ENCODE results near the gene HMGCL. TPM values are rescaled to one million over a fixed set of nuclear protein-coding genes. Genes with fewer than 3 reads are reported as not detected.
"Not testable (repeated sequence)": the region's sequence is repeated elsewhere in the genome, so short reads cannot be mapped to it uniquely, and the experiment has no call there.

HMGCL gene
- total and polyA plus RNA-seq, 12 donors, result 38.8 to 134 (median 84.1) TPM

GRCh38 chr1:23864801-23865542, 39.7 kb upstream of the HMGCL start:
- no peaks in the 10 kb centered on the region for H3K27me3 ChIP-seq
- H3K36me3 ChIP-seq (replicated peaks in 1 of 2), result peaks cover 0 to 32% of the 10 kb centered on the region in 2 donors
- 89 to 93% (median 91%) methylated on average over 11 to 13 of the region's 13 CpGs for WGBS, 4 donors
- intact Hi-C loops (cut with DNase I), result loop anchor here in 1 of 2 donors (10.0 kb wide), 1 partner anchor 60 kb away; the partner anchor contains the start of gene GALE
- no peaks in the 10 kb centered on the region for H3K9me3 ChIP-seq (replicated peaks in 1 of 3)
- no peak overlapping the region for H3K4me3 ChIP-seq
- no peak for DNase-seq
- H3K4me1 ChIP-seq (replicated peaks in 1 of 2), result peaks cover 8 to 28% of the 10 kb centered on the region in 2 donors
- no peak for TF ChIP-seq POLR2A (IDR thresholded peaks at IDR 0.05)
- TF ChIP-seq, protein P1, sequence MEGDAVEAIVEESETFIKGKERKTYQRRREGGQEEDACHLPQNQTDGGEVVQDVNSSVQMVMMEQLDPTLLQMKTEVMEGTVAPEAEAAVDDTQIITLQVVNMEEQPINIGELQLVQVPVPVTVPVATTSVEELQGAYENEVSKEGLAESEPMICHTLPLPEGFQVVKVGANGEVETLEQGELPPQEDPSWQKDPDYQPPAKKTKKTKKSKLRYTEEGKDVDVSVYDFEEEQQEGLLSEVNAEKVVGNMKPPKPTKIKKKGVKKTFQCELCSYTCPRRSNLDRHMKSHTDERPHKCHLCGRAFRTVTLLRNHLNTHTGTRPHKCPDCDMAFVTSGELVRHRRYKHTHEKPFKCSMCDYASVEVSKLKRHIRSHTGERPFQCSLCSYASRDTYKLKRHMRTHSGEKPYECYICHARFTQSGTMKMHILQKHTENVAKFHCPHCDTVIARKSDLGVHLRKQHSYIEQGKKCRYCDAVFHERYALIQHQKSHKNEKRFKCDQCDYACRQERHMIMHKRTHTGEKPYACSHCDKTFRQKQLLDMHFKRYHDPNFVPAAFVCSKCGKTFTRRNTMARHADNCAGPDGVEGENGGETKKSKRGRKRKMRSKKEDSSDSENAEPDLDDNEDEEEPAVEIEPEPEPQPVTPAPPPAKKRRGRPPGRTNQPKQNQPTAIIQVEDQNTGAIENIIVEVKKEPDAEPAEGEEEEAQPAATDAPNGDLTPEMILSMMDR (IDR thresholded peaks at IDR 0.05), result no peak
- no peak overlapping the region for H3K27ac ChIP-seq

GRCh38 chr1:23862640-23863039, 37.4 kb upstream of the HMGCL start:
- H3K9me3 ChIP-seq (replicated peaks in 1 of 3), result no peaks in the 10 kb centered on the region
- no peaks in the 10 kb centered on the region for H3K27me3 ChIP-seq
- no peak overlapping the region for H3K4me3 ChIP-seq
- intact Hi-C loops (cut with DNase I), result loop anchor here in 1 of 2 donors (10.0 kb wide), 1 partner anchor 58 kb away; the partner anchor contains the start of gene GALE
- TF ChIP-seq, protein P1 (IDR thresholded peaks at IDR 0.05), result no peak
- TF ChIP-seq POLR2A (IDR thresholded peaks at IDR 0.05), result no peak
- H3K4me1 ChIP-seq (replicated peaks in 1 of 2), result peaks cover 7 to 21% of the 10 kb centered on the region in 2 donors
- WGBS, 4 donors, result 78 to 85% (median 79%) methylated on average over 3 of the region's 3 CpGs
- H3K36me3 ChIP-seq (replicated peaks in 1 of 2), result peaks cover 0 to 53% of the 10 kb centered on the region in 2 donors
- DNase-seq, result no peak
- no peak overlapping the region for H3K27ac ChIP-seq

DNA sequence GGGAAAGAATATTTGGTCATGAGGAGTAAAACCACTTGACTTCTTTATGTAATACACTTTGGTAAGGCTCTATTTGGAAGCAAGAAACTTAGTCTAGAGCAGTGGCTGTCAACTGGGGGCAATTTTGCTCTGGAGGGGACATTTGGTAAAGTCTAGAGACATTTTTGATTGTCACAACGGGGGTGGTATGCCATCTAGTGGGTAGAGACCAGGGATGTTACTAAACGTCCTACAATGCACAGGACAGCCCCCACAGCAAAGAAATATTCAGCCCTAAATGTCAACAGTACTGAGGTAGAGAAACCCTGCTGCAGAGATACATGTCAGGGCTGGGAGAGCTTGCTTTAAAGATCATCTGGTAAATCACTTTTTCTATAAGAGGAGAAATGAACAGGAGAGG, 29.3 kb upstream of the HMGCL start:
- DNase-seq, result no peak
- H3K27me3 ChIP-seq, result no peaks in the 10 kb centered on the region
- H3K27ac ChIP-seq, result no peak overlapping the region
- intact Hi-C loops (cut with DNase I), result no loop called here
- 44 to 73% (median 54%) methylated on average over 2 of the region's 2 CpGs for WGBS, 4 donors
- no peak for TF ChIP-seq POLR2A (IDR thresholded peaks at IDR 0.05)
- TF ChIP-seq, protein P1 (IDR thresholded peaks at IDR 0.05), result no peak
- H3K9me3 ChIP-seq (replicated peaks in 1 of 3), result no peaks in the 10 kb centered on the region
- H3K4me1 ChIP-seq (replicated peaks in 1 of 2), result no peaks in the 10 kb centered on the region
- peaks cover 0 to 18% of the 10 kb centered on the region in 2 donors for H3K36me3 ChIP-seq (replicated peaks in 1 of 2)
- H3K4me3 ChIP-seq, result no peak overlapping the region

DNA sequence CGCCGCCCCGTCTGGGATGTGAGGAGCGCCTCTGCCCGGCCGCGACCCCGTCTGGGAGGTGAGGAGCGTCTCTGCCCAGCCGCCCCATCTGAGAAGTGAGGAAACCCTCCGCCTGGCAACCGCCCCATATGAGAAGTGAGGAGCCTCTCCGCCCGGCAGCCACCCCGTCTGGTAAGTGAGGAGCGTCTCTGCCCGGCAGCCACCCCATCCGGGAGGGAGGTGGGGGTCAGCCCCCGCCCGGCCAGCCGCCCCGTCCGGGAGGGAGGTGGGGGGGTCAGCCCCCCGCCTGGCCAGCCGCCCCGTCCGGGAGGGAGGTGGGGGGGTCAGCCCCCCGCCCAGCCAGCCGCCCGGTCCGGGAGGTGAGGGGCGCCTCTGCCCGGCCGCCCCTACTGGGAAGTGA, 27.9 kb upstream of the HMGCL start:
- H3K36me3 ChIP-seq (replicated peaks in 1 of 2); DNase-seq; H3K9me3 ChIP-seq (replicated peaks in 1 of 3); intact Hi-C loops (cut with DNase I); H3K4me1 ChIP-seq (replicated peaks in 1 of 2); H3K4me3 ChIP-seq; H3K27ac ChIP-seq; H3K27me3 ChIP-seq: not testable (repeated sequence)
- 95 to 97% methylated on average over 11 to 21 of the region's 34 CpGs; no CpG with 5 or more reads in 2 of the 4 donors for WGBS, 4 donors

DNA sequence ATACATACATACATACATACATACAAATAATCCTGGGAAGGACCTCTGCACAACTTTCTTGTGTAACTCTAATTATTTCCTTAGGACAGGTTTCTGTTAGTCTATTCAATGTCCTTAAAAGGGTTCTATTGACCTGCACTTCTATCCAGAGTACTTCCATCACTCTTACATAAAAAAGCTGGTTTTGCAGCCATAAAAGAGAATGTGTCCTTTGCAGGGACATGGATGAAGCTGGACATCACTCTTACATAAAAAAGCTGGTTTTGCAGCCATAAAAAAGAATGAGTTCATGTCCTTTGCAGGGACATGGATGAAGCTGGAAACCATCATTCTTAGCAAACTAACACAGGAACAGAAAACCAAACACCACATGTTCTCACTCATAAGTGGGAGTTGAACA, 26.2 kb upstream of the HMGCL start:
- DNase-seq; H3K4me3 ChIP-seq; H3K27ac ChIP-seq; H3K9me3 ChIP-seq (replicated peaks in 1 of 3); H3K4me1 ChIP-seq (replicated peaks in 1 of 2); intact Hi-C loops (cut with DNase I); H3K27me3 ChIP-seq: not testable (repeated sequence)
- H3K36me3 ChIP-seq (replicated peaks in 1 of 2), result peaks cover 0 to 14% of the 10 kb centered on the region in 2 donors
